Measurements from ENCODE around the gene SYT5. TPM values are rescaled to one million over a fixed set of nuclear protein-coding genes. Genes with fewer than 3 reads are reported as not detected.

The SYT5 gene
- total RNA-seq, 2 donors from 2014 or later: not detected

DNA sequence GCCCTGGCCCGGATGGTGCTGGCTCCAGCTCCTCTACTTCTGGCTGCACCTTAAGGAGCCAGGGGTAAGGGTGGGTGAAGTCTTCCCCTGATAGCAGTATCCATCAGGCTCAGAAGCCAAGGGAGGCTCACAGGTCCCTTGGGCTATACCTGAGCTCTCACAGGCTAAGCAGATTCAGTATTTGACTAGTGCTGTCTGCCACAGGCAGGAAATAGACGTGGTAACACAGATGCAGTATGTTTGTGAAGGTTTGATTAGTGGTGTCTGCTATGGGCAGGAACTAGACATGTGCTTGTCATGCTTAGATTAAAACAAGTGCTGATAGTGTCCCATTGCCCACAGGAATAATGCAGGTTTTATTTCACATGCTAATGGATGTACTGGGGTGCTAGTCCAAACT lies 4.0 kb downstream of the SYT5 start:
- DNase-seq (ENCODE audit: low spot score) (no peak), ATAC-seq (ENCODE audit: insufficient number of reproducible peaks, low FRiP score, low read depth) (no peak)
- Histone ChIP-seq H3K4me1 (ENCODE audit: control insufficient read depth in 1 of 2, low read depth in 2 of 2) (peaks cover 10 to 22% of the 10 kb centered on the region in 2 donors), H3K4me3 (no peak overlapping the region), H3K27me3 (replicated peaks; ENCODE audit: insufficient read depth) (peaks cover 29% of the 10 kb centered on the region), H3K27ac (no peak overlapping the region), H3K36me3 (no peaks in the 10 kb centered on the region), H3K9me3 (no peaks in the 10 kb centered on the region)
- no peak for TF ChIP-seq CTCF (IDR thresholded peaks at IDR 0.05)

DNA sequence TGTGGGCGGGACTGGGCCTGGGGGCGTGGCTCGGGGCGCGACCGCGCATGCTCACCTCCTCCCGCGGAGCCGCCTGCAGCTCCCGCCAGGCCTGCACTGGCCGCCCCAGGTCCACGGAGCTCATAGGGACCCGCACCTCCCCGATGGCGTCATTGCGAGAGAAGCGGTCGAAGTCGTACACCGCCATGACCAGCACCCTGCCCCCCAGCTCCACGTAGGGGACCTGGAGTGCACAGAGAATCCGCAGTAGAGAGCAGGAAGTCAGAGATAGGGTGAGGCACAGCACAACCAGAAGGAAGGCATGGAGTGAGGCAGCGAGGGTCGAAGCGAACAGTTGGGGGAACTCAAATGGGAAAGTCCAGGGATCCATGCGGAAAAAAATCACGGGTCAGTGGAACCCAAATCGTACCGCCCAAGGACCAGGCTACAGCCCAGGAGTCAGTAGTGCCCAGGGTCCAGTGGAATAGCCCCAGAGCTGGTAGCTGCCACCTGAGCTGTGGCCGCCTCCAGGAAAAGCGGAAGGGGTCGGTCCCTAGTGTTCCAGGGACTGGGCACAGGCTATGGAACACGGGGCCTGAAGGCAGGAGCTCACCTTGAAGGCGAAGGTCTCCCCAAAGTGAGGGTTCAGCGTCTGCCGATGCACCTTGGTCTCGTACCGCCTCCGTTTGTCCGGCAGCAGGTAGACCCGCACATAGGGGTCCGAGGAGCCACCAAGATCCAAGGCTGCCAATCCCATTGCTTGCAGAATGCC lies 4.8 kb downstream of the SYT5 start:
- peaks cover 10 to 22% of the 10 kb centered on the region in 2 donors for H3K4me1 ChIP-seq (ENCODE audit: control insufficient read depth in 1 of 2, low read depth in 2 of 2)
- no peak overlapping the region for H3K27ac ChIP-seq
- no peak for TF ChIP-seq CTCF (IDR thresholded peaks at IDR 0.05)
- H3K9me3 ChIP-seq: no peaks in the 10 kb centered on the region
- no peak for DNase-seq (ENCODE audit: low spot score)
- no peaks in the 10 kb centered on the region for H3K36me3 ChIP-seq
- no peak overlapping the region for H3K4me3 ChIP-seq
- ATAC-seq (ENCODE audit: insufficient number of reproducible peaks, low FRiP score, low read depth): no peak
- peaks cover 29% of the 10 kb centered on the region for H3K27me3 ChIP-seq (replicated peaks; ENCODE audit: insufficient read depth)

DNA sequence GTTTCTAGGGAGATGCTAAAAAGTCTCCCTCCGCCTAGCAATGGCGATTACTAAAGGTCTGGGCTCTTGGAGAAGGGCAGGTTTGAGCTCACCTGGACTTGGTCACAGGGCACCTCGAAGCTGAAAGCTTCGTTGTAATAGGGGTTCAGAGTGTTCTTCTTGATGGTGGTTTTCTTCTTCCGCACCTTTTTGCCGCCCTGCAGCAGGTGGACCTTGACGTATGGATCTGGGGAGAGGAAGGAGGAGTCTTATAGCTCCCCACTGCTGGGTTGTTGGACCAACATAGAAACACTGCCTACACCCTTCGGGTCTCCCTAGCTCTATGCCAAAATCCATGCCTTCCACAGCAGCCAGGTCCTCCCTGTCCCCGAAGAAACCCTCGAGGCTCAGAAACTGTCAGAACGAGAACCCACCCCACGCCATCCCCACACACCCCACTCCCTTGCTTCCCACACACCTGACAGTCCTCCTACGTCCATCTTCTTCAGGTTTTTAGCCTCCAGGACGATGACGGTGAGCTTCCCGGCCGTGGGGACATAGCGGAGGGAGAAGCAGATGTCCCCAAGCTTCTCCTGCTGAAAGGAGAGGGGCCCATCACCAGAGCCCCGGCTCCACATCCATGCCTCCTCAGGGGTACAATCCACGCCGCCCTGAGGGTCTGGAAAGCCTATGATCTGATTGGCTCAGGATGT lies 5.5 kb downstream of the SYT5 start:
- ATAC-seq (ENCODE audit: insufficient number of reproducible peaks, low FRiP score, low read depth): no peak
- H3K27ac ChIP-seq: no peak overlapping the region
- no peaks in the 10 kb centered on the region for H3K9me3 ChIP-seq
- peaks cover 29% of the 10 kb centered on the region for H3K27me3 ChIP-seq (replicated peaks; ENCODE audit: insufficient read depth)
- no peaks in the 10 kb centered on the region for H3K36me3 ChIP-seq
- peaks cover 8 to 19% of the 10 kb centered on the region in 2 donors for H3K4me1 ChIP-seq (ENCODE audit: control insufficient read depth in 1 of 2, low read depth in 2 of 2)
- TF ChIP-seq CTCF (IDR thresholded peaks at IDR 0.05): no peak
- H3K4me3 ChIP-seq: no peak overlapping the region
- no peak for DNase-seq (ENCODE audit: low spot score)

DNA sequence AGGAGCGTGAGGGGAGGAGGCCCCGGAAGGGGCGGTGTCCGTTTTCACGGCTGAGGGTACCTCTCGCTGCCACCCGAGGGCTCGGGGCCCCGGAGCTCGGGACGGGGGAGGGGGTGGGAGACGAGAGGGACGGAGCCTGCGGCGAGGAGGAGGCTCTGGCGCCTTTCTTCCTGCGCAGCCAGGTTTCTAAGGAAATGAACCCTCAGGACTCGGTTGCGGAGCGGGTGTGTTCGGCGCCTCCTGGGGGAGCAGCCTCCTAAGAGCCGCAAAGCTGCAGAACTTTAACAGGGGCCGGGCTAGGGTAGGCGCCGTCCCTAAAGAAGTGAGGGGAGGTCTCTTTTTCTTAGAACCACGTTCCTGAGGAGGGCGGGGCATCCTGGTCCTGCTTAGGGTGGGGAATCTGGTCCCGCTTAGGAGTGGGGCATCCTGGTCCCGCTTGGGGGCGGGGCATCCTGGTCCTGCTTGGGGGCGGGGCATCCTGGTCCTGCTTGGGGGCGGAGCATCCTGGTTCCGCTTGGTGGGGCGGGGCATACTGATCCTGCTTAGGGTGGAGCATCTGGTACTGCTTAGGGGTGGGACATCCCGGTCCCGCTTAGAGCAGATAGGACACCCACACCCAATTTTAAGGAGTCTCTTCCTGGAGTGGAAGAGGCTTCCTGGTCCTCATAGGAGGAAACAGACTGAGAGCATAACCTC lies 6.2 kb downstream of the SYT5 start:
- H3K27ac ChIP-seq: no peak overlapping the region
- peaks cover 34% of the 10 kb centered on the region for H3K27me3 ChIP-seq (replicated peaks; ENCODE audit: insufficient read depth)
- no peaks in the 10 kb centered on the region for H3K9me3 ChIP-seq
- H3K36me3 ChIP-seq: no peaks in the 10 kb centered on the region
- peak overlapping the region; percentile 69 for H3K4me3 ChIP-seq
- no peak for DNase-seq (ENCODE audit: low spot score)
- TF ChIP-seq CTCF (IDR thresholded peaks at IDR 0.05): no peak
- no peak for ATAC-seq (ENCODE audit: insufficient number of reproducible peaks, low FRiP score, low read depth)
- peaks cover 1 to 12% of the 10 kb centered on the region in 2 donors for H3K4me1 ChIP-seq (ENCODE audit: control insufficient read depth in 1 of 2, low read depth in 2 of 2)

DNA sequence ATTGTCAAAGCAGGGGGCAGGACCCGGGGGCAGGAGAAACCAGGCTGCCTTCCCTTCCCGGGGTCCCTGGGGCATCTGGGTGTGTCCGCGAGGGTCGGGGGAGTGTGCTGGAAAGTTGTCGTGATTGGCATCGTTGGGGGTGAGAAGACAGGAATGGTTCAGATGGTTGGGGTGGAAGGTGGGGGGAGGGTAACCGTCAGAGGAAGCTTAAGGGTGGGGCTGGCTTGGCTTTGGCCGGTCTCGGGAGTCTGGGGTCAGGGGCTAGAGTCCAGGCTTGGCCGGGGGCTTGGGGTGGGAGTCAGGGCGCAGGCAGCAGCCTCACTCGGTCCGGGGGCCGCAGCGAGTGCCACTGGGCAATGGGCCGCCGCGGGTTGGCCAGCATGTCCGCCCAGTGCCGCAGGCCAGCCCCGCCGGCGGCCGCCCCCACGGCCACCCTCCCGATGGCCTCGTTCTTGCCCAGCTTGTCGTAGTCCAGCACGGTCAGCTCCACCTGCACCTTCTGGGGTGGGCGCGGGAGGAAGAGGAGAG lies 6.8 kb downstream of the SYT5 start:
- H3K36me3 ChIP-seq: no peaks in the 10 kb centered on the region
- no peak for TF ChIP-seq CTCF (IDR thresholded peaks at IDR 0.05)
- ATAC-seq (ENCODE audit: insufficient number of reproducible peaks, low FRiP score, low read depth) (no peak), DNase-seq (ENCODE audit: low spot score) (no peak)
- H3K4me3 ChIP-seq: peak overlapping the region; percentile 69
- H3K27me3 ChIP-seq (replicated peaks; ENCODE audit: insufficient read depth): peaks cover 34% of the 10 kb centered on the region
- peaks cover 0 to 9% of the 10 kb centered on the region in 2 donors for H3K4me1 ChIP-seq (ENCODE audit: control insufficient read depth in 1 of 2, low read depth in 2 of 2)
- no peak overlapping the region for H3K27ac ChIP-seq
- no peaks in the 10 kb centered on the region for H3K9me3 ChIP-seq
